ENCODE measurements around the gene REPIN1. TPM values are rescaled to one million over a fixed set of nuclear protein-coding genes. Genes with fewer than 3 reads are reported as not detected.

REPIN1 gene
- total and polyA plus RNA-seq, 9 of the 15 experiments (the other 6 are each of a cell fraction or from before 2014, with no cell fraction given) = 8.1 to 283 (median 94.3) TPM

GRCh38 chr7:150356265-150356897, 12.2 kb upstream of the REPIN1 start (continued):
- TF ChIP-seq ZNF592 (IDR thresholded peaks at IDR 0.05) = peak; percentile 17; the same call in 1 of the 2 replicates
- TF ChIP-seq CC2D1A (IDR thresholded peaks at IDR 0.05) = peak; percentile 82
- TF ChIP-seq ZBTB7A (IDR thresholded peaks at IDR 0.05; ENCODE audit: borderline replicate concordance, control insufficient read depth, low read depth, low read length) = peak; percentile 43; the same call in 1 of the 2 replicates
- TF ChIP-seq PTTG1 (tag; IDR thresholded peaks at IDR 0.05; ENCODE audit: low read depth) = no peak
- TF ChIP-seq MYBL2 (IDR thresholded peaks at IDR 0.05; ENCODE audit: low read depth) = peak; percentile 83
- TF ChIP-seq MYBL2 (CRISPR knock-in tag; IDR thresholded peaks at IDR 0.05; ENCODE audit: borderline replicate concordance) = no peak
- peak; percentile 79 to 89 (median 89) for TF ChIP-seq CTCF (IDR thresholded peaks at IDR 0.05 in 2 of 3, conservative IDR thresholded peaks at IDR 0.05 in 1 of 3; ENCODE audit: insufficient read depth in 2 of 3, low read depth in 1 of 3, low read length in 3 of 3)
- TF ChIP-seq EZH2 (IDR thresholded peaks at IDR 0.05; ENCODE audit: borderline replicate concordance, low read depth, low read length) = no peak
- TF ChIP-seq HMG20A (CRISPR knock-in tag; conservative IDR thresholded peaks at IDR 0.05) = no peak
- peak; percentile 43; the same call in 1 of the 2 replicates for TF ChIP-seq HDGF (IDR thresholded peaks at IDR 0.05)
- no peak for TF ChIP-seq RNF2 (IDR thresholded peaks at IDR 0.05)
- TF ChIP-seq SMC3 (conservative IDR thresholded peaks at IDR 0.05; ENCODE audit: insufficient read depth, low read depth, low read length) = peak; percentile 53; the same call in 1 of the 2 replicates
- no peak for TF ChIP-seq LEF1 (IDR thresholded peaks at IDR 0.05)
- no peak for TF ChIP-seq ZNF785 (CRISPR knock-in tag; IDR thresholded peaks at IDR 0.05)
- no peak for TF ChIP-seq FUS (optimal IDR thresholded peaks at IDR 0.05; ENCODE audit: low read depth, low read length)
- TF ChIP-seq JUND (IDR thresholded peaks at IDR 0.05; ENCODE audit: borderline replicate concordance, low read depth, low read length) = no peak
- no peak for TF ChIP-seq JUND (tag; IDR thresholded peaks at IDR 0.05; ENCODE audit: borderline replicate concordance, low read depth, low read length)
- TF ChIP-seq ZNF274 (IDR thresholded peaks at IDR 0.05; ENCODE audit: borderline replicate concordance, low read depth, low read length) = no peak
- TF ChIP-seq CHAMP1 (IDR thresholded peaks at IDR 0.05) = peak; percentile 47; the same call in 1 of the 2 replicates
- peak; percentile 55 to 66 for TF ChIP-seq RAD21 (CRISPR knock-in tag; conservative IDR thresholded peaks at IDR 0.05 in 1 of 2, IDR thresholded peaks at IDR 0.05 in 1 of 2)
- TF ChIP-seq HDAC2 (IDR thresholded peaks at IDR 0.05) = peak; percentile 54; the same call in 1 of the 2 replicates

Measured in K562 (cell line).